Measurements from ENCODE around the gene MTPN.

DNA sequence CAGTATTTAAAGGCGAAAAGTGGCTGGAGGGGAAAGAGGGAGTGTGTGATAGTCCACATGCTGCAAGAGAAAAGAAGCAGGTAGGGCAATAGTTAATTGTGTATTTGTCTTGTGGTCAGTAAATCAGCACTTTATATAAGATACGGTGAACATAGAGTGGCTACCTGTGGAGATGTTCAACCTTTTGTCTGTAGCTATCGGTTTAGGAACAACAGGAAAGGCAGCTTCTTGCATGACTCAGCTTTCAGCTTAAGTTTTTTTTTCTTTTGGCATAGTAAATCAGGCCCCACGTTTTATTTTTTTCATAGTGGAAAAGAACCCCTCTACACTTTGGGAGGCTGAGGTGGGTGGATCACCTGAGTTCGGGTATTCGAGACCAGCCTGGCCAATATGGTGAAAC is 14.2 kb upstream of the MTPN start:
- TF ChIP-seq YY1 (IDR thresholded peaks at IDR 0.05; ENCODE audit: insufficient read depth, insufficient read length) (no peak), ZNF274 (IDR thresholded peaks at IDR 0.05; ENCODE audit: low read depth, low read length) (no peak)
